GM11168 (cell line): ENCODE measurements around the gene MORN3.

Experiments used
- in situ Hi-C: fragments of 300-500 bp; cut with MboI; formaldehyde crosslinking; loops from one replicate; pipeline ENCODE4 v1.12.0; 2022; ENCODE audit warnings: low sequenced_read_pairs; ENCODE audit not compliant: unreplicated experiment

Gene MORN3

GRCh38 chr12:121611306-121611705 is 58.1 kb downstream of the MORN3 start:
- in situ Hi-C loops, result no loop called here

DNA sequence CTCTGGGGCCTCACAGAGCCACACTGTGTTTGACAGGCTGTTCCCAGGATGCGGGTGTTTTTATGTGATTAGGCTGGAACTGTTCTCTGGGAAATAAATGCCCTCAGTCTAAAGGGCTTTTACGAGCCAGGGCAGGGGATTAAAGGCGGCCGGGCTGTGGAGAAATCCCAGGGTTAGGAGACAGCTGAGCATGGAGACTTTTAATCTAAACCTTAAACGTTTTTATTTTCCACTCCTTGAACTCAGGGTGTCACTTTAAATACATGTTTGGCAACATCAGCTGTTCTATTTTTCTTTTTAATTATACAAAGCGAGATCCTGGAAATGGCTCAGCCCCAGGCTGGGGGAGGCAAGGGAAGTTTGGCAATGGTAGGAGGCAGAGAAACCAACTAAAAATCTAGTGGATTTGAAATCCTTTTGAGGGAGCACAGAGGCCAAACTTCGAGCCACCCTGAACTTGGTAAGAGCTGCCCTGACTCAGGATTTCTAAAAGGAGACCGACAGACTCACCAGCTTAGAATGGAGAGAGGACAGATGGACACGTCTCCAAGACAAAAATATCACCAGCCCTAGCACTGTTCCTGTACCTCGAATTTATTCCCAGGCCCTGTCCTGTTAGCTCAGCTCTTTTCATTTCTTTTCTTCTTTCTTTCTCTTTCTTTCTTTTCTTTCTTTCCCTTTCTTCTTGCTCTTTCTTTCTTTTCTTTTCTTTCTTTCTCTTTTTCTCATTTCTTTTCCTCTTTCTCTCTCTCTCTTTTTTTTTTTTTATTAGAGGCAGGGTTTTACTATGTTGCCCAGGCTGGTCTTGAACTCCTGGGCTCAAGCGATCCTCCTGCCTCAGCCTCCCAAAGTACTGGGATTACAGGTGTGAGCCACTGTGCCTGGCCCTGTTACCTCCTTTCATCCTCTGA is 59.0 kb downstream of the MORN3 start:
- in situ Hi-C loops, result no loop called here

GRCh38 chr12:121608301-121608700 is 61.2 kb downstream of the MORN3 start:
- in situ Hi-C loops, result no loop called here

DNA sequence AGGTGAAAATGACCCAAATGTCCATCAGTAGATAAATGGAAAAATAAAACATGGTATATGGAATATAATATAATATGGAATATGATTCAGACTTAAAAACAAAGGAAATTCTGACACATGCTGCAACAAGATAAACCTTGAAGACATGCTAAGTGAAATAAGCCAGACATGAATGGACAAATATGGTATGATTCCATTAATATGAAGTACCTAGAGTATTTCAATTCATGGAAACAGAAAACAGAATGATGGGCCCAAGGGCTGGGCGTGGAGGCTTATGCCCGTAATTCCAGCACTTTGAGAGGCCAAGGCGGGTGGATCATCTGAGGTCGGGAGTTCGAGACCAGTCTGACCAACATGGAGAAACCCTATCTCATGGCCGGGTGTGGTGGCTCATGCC is 65.9 kb downstream of the MORN3 start:
- in situ Hi-C loops, result no loop called here

GRCh38 chr12:121602766-121603165 is 66.7 kb downstream of the MORN3 start:
- in situ Hi-C loops, result no loop called here

DNA sequence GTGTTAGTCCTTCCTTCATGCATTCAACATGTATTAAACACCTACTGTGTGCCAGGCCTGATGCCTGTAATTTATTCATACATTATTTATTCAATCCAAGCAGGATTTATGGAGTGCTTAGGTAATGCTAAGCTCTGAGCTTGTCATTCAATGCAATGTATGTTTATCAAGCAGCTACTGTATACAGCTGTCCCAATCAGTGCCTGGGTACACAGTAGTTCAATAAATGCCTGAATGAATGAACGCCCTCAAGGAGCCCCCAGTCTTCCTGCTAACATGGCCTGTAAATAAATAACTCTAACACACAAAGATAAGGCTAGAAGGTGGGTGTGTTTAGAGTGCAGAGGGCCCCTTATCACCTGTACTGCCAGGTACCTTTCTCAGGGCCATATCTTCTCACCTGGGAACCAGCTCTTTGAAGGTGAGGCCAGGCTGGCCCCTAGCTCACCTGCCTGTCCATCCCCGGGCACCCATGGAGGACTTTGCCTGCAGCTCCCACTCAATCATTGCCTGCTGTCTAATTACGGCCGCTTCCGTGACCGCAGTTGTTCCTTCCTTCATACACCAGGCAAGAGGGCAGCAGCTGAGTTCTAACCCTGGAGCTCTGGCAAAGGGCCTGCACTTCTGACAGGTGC is 68.6 kb downstream of the MORN3 start:
- in situ Hi-C loops, result no loop called here
